ENCODE data around the gene XYLT1.
A peak's percentile ranks its signal among the peaks of the same experiment; 100 is the strongest.

Gene XYLT1

GRCh38 chr16:17364319-17365210 lies 106.2 kb downstream of the XYLT1 start:
- no peak for TF ChIP-seq Cebpa-rat (IDR thresholded peaks at IDR 0.05)
- H3K4me2 ChIP-seq: peak overlapping the region; percentile 64 to 95 (median 91)
- H3K4me1 ChIP-seq: peaks cover 91 to 100% (median 100%) of the 10 kb centered on the region in 10 experiments
- no peaks in the 10 kb centered on the region for H4K20me1 ChIP-seq
- 0 out of 22 replicates have a peak, but pooled peaks cover 0 to 3% (median 0%) of the 10 kb centered on the region in 11 experiments for H3K9me3 ChIP-seq (replicated peaks in 1 of 11)
- peaks cover 0 to 17% (median 9%) of the 10 kb centered on the region in 11 experiments; a peak in 9 of 22 replicates for H3K36me3 ChIP-seq
- H3K4me3 ChIP-seq: 0 out of 20 replicates have a peak overlapping the region, but pooled peaks of 1 of the 10 experiments have one; percentile 1
- peak overlapping the region in 8 of 11 experiments; percentile 10 to 46 (median 34); a peak in 10 of 22 replicates for H3K9ac ChIP-seq
- peak overlapping the region in 9 of 11 experiments; percentile 26 to 95 (median 92); a peak in 18 of 22 replicates for H3K27ac ChIP-seq
- no peaks in the 10 kb centered on the region for H3K27me3 ChIP-seq

DNA sequence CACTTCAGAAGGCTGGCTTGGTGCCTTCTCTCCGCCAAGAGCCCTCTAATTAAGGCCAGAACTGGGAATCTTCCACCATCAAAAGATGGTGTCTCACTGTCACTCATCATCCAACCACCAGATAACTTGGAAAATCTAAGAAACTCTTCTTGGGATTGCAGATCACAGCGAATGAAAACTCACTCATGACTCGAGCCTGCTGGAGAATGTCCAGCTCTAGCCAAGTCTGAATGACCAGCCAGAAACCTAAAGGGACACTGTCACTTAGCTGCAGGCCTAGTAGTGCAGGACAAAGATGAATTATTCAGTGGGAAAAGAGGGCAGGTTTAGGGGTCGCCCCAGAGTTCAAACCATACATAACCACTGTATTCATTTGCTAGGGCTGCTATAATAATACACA lies 107.8 kb downstream of the XYLT1 start:
- Histone ChIP-seq H3K9me3 (replicated peaks in 1 of 11) (0 out of 22 replicates have a peak, but pooled peaks cover 0 to 3% (median 0%) of the 10 kb centered on the region in 11 experiments), H3K9ac (0 out of 22 replicates have a peak overlapping the region, but pooled peaks of 2 of the 11 experiments have one; percentile 20 to 36), H4K20me1 (no peaks in the 10 kb centered on the region), H3K36me3 (peaks cover 0 to 21% (median 11%) of the 10 kb centered on the region in 11 experiments; a peak in 11 of 22 replicates), H3K27me3 (no peaks in the 10 kb centered on the region), H3K4me2 (peak overlapping the region; percentile 38 to 95 (median 91); a peak in 21 of 22 replicates), H3K4me1 (peaks cover 91 to 100% (median 100%) of the 10 kb centered on the region in 10 experiments), H3K27ac (peak overlapping the region in 9 of 11 experiments; percentile 28 to 95 (median 80); a peak in 15 of 22 replicates), H3K4me3 (no peak overlapping the region)
- no peak for TF ChIP-seq Cebpa-rat (IDR thresholded peaks at IDR 0.05)

- Histone ChIP-seq H3K36me3 (peaks cover 0 to 28% (median 18%) of the 10 kb centered on the region in 11 experiments; a peak in 13 of 22 replicates), H3K4me1 (peaks cover 91 to 100% (median 100%) of the 10 kb centered on the region in 10 experiments), H3K4me3 (no peak overlapping the region), H3K4me2 (peak overlapping the region; percentile 79 to 95 (median 91); a peak in 21 of 22 replicates), H3K27ac (peak overlapping the region in 9 of 11 experiments; percentile 28 to 95 (median 80); a peak in 18 of 22 replicates), H3K9me3 (replicated peaks in 1 of 11) (0 out of 22 replicates have a peak, but pooled peaks cover 0 to 3% (median 0%) of the 10 kb centered on the region in 11 experiments), H4K20me1 (no peaks in the 10 kb centered on the region), H3K27me3 (no peaks in the 10 kb centered on the region), H3K9ac (peak overlapping the region in 3 of 11 experiments; percentile 15 to 36 (median 20); a peak in 2 of 22 replicates)
- no peak for TF ChIP-seq Cebpa-rat (IDR thresholded peaks at IDR 0.05)
Measured at GRCh38 chr16:17362183-17362582, 108.6 kb downstream of the XYLT1 start.

DNA sequence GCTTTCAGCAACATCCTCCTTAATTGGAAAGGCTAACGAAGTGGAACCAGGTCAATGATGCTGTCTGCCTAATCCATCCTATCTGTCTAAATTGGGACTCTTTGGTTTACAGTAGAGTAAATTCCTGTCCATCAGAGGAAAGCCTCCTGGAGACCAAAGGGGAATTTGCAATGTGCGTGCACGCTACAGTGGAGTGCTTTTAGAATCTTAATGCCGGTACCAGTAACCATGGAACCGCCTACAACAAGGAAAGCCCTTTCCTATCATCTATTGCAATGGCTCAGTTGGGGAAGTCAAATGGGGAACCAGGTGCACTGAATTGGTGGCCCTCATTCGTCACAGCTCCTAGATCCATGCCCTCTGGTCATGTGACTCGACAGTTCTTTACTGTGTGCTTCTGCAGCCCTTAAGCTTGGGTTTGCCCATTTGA lies 110.1 kb downstream of the XYLT1 start:
- peak overlapping the region; percentile 79 to 95 (median 91) for H3K4me2 ChIP-seq
- peaks cover 87 to 100% (median 100%) of the 10 kb centered on the region in 10 experiments for H3K4me1 ChIP-seq
- H3K9ac ChIP-seq: no peak overlapping the region; a peak in 1 of 22 replicates
- peaks cover 0 to 41% (median 29%) of the 10 kb centered on the region in 11 experiments; a peak in 14 of 22 replicates for H3K36me3 ChIP-seq
- H3K27ac ChIP-seq: peak overlapping the region in 10 of 11 experiments; percentile 56 to 95 (median 70); a peak in 18 of 22 replicates
- H4K20me1 ChIP-seq: no peaks in the 10 kb centered on the region
- 0 out of 22 replicates have a peak, but pooled peaks cover 0 to 3% (median 0%) of the 10 kb centered on the region in 11 experiments for H3K9me3 ChIP-seq (replicated peaks in 1 of 11)
- no peaks in the 10 kb centered on the region for H3K27me3 ChIP-seq
- H3K4me3 ChIP-seq: no peak overlapping the region; a peak in 1 of 20 replicates
- TF ChIP-seq Cebpa-rat (IDR thresholded peaks at IDR 0.05): no peak

GRCh38 chr16:17359788-17360390 lies 110.9 kb downstream of the XYLT1 start:
- peak overlapping the region in 10 of 11 experiments; percentile 5 to 59 (median 46); a peak in 14 of 22 replicates for H3K9ac ChIP-seq
- H4K20me1 ChIP-seq: no peaks in the 10 kb centered on the region
- peak overlapping the region; percentile 19 to 95 (median 68); a peak in 21 of 22 replicates for H3K27ac ChIP-seq
- peak overlapping the region; percentile 79 to 95 (median 91) for H3K4me2 ChIP-seq
- no peak for TF ChIP-seq Cebpa-rat (IDR thresholded peaks at IDR 0.05)
- H3K36me3 ChIP-seq: peaks cover 0 to 47% (median 33%) of the 10 kb centered on the region in 11 experiments; a peak in 14 of 22 replicates
- H3K4me1 ChIP-seq: peaks cover 84 to 100% (median 100%) of the 10 kb centered on the region in 10 experiments
- H3K4me3 ChIP-seq: peak overlapping the region in 2 of 10 experiments; percentile 4 to 38; a peak in 3 of 20 replicates
- no peaks in the 10 kb centered on the region for H3K9me3 ChIP-seq (replicated peaks in 1 of 11)
- H3K27me3 ChIP-seq: no peaks in the 10 kb centered on the region

- no peaks in the 10 kb centered on the region for H3K27me3 ChIP-seq
- no peaks in the 10 kb centered on the region for H4K20me1 ChIP-seq
Measured at GRCh38 chr16:17358846-17359245, 111.9 kb downstream of the XYLT1 start.

GRCh38 chr16:17358355-17358754 lies 112.4 kb downstream of the XYLT1 start:
- TF ChIP-seq Cebpa-rat (IDR thresholded peaks at IDR 0.05): no peak
- H3K4me1 ChIP-seq: peaks cover 88 to 100% (median 100%) of the 10 kb centered on the region in 10 experiments
- peaks cover 0 to 55% (median 36%) of the 10 kb centered on the region in 11 experiments; a peak in 14 of 22 replicates for H3K36me3 ChIP-seq
- no peaks in the 10 kb centered on the region for H3K27me3 ChIP-seq
- no peaks in the 10 kb centered on the region for H4K20me1 ChIP-seq
- H3K9me3 ChIP-seq (replicated peaks in 1 of 11): no peaks in the 10 kb centered on the region
- H3K27ac ChIP-seq: peak overlapping the region in 10 of 11 experiments; percentile 56 to 95 (median 70); a peak in 18 of 22 replicates
- peak overlapping the region; percentile 79 to 95 (median 91) for H3K4me2 ChIP-seq
- H3K4me3 ChIP-seq: no peak overlapping the region
- peak overlapping the region in 4 of 11 experiments; percentile 35 to 59 (median 49); a peak in 6 of 22 replicates for H3K9ac ChIP-seq

More at GRCh38 chr16:17358846-17359245, 111.9 kb downstream of the XYLT1 start:
- Histone ChIP-seq H3K4me1 (peaks cover 84 to 100% (median 100%) of the 10 kb centered on the region in 10 experiments), H3K9ac (peak overlapping the region in 6 of 11 experiments; percentile 35 to 59 (median 49); a peak in 8 of 22 replicates), H3K9me3 (replicated peaks in 1 of 11) (no peaks in the 10 kb centered on the region), H3K27ac (peak overlapping the region in 10 of 11 experiments; percentile 56 to 95 (median 70); a peak in 20 of 22 replicates), H3K4me3 (peak overlapping the region in 3 of 10 experiments; percentile 0 to 38 (median 4); a peak in 2 of 20 replicates), H3K36me3 (peaks cover 0 to 53% (median 36%) of the 10 kb centered on the region in 11 experiments; a peak in 14 of 22 replicates), H3K4me2 (peak overlapping the region; percentile 79 to 95 (median 91))
- no peak for TF ChIP-seq Cebpa-rat (IDR thresholded peaks at IDR 0.05)
